NB4 (cell line): Measurements from ENCODE around the gene SLC16A12.
A peak's percentile ranks its signal among the peaks of the same experiment; 100 is the strongest.

Source experiments
- DNase-seq: peaks from one replicate; pipeline ENCODE4 v3.0.0; 2010; ENCODE audit warnings: low read depth
- H3K4me3 ChIP-seq: one replicate; pipeline ENCODE4 v1.5.1; 2011; ENCODE audit warnings: mild to moderate bottlenecking, low read depth, low read length, moderate library complexity
- CTCF ChIP-seq: IDR thresholded peaks from one replicate; pipeline ENCODE4 v1.5.1; 2012; ENCODE audit warnings: low read depth, low read length
- MAX ChIP-seq: IDR thresholded peaks from 2 replicates; pipeline ENCODE4 v1.6.1; 2011; ENCODE audit warnings: low read depth, low read length
- MYC ChIP-seq: IDR thresholded peaks from 2 replicates; pipeline ENCODE4 v1.6.1; 2011; ENCODE audit warnings: low read depth, low read length
- POLR2A ChIP-seq: IDR thresholded peaks from 2 replicates; pipeline ENCODE4 v1.6.1; 2011; ENCODE audit warnings: mild to moderate bottlenecking; ENCODE audit not compliant: insufficient read length; ENCODE audit errors: extremely low read depth

SLC16A12 gene

GRCh38 chr10:89468191-89468965 lies 67.0 kb downstream of the SLC16A12 start:
- H3K4me3 ChIP-seq, result no peak overlapping the region
- DNase-seq, result no peak
- TF ChIP-seq POLR2A (no peak), MYC (no peak), MAX (no peak), CTCF (no peak)

- H3K4me3 ChIP-seq, result no peak overlapping the region
- peak; percentile 61 for DNase-seq
- TF ChIP-seq MYC (no peak), CTCF (peak; percentile 54), POLR2A (no peak)
Observed at GRCh38 chr10:89466599-89467035, 68.8 kb downstream of the SLC16A12 start.

GRCh38 chr10:89465196-89465595 lies 70.2 kb downstream of the SLC16A12 start:
- no peak for DNase-seq
- H3K4me3 ChIP-seq, result no peak overlapping the region
- TF ChIP-seq MYC (no peak), POLR2A (no peak), MAX (no peak), CTCF (no peak)

GRCh38 chr10:89463846-89464537 lies 71.4 kb downstream of the SLC16A12 start:
- no peak overlapping the region for H3K4me3 ChIP-seq
- no peak for DNase-seq
- TF ChIP-seq CTCF (no peak), MYC (no peak), MAX (no peak), POLR2A (no peak)

GRCh38 chr10:89458784-89459183 lies 76.6 kb downstream of the SLC16A12 start:
- H3K4me3 ChIP-seq, result no peak overlapping the region
- DNase-seq, result no peak
- TF ChIP-seq POLR2A (no peak), MAX (no peak), CTCF (no peak), MYC (no peak)
